GM19099 (cell line): ENCODE results near the gene DOCK3.

Experiments used
- POLR2A ChIP-seq: IDR thresholded peaks from 3 replicates; pipeline ENCODE4 v1.6.1; 2011; ENCODE audit warnings: low read depth; ENCODE audit not compliant: insufficient read length; ENCODE audit errors: extremely low read depth

Gene DOCK3

DNA sequence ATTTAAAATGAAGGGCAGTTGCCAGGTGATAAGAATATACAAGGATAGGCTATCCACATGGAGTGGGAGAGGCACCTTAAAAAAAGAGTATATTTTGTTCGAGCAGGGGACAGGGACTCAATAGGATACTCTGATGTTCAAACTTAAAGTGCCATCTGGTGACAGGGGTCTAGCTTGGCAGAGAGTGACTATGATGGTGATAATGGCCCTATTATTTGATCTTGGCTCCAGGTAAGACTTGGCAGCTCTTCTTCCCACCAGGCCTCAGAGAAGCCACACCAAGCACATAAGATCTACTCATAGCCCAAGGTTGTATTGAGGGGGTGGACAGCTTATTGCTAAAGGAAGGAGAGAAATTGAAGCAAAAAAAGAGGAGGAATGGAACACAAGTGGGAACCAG is 601.3 kb downstream of the DOCK3 start:
- no peak for TF ChIP-seq POLR2A

- TF ChIP-seq POLR2A, result no peak
These were observed 604.7 kb downstream of the DOCK3 start for GRCh38 chr3:51279448-51279847.

DNA sequence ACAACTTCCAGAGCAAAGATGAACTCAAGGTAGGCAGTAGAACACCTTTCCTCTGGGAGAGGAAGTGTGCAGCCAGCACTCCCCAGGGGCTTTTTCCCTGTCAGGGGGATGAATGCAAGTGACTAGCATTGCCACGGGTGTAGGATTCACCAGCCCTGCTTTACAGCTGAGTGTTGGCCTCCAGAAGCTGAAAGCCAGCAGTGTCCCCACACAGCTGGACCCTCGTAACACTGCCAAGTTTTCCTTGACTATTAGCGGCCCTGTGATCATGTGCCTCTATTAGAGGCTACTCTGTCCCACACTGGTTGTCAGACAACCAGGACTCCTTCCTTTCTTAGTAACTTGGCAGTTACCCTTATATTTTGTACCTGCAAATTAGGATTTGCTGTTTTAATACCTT is 605.4 kb downstream of the DOCK3 start:
- no peak for TF ChIP-seq POLR2A

DNA sequence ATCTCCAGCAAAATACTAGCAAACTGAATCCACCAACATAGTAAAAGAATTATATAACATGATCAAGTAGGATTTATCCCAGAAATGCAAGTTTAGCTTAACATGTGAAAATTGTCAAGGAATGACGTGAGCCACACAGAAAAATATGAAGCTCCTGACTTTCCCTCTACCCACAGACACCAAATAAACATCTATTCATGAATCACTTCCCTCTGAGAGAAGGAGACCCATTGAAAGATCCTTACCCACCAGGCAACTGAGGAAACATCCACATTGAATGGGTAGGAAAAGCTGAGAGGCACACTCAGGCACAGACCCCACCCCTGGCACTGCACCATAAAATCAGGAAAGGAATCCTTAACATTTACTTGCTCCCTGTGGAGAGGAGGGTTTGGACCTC is 608.2 kb downstream of the DOCK3 start:
- no peak for TF ChIP-seq POLR2A

- TF ChIP-seq POLR2A, result no peak
These were observed 608.7 kb downstream of the DOCK3 start for GRCh38 chr3:51283421-51283820.

GRCh38 chr3:51295625-51296024 is 620.9 kb downstream of the DOCK3 start:
- no peak for TF ChIP-seq POLR2A

GRCh38 chr3:51297333-51297732 is 622.6 kb downstream of the DOCK3 start:
- TF ChIP-seq POLR2A, result no peak

- no peak for TF ChIP-seq POLR2A
These were observed 629.5 kb downstream of the DOCK3 start for GRCh38 chr3:51304230-51304629.

DNA sequence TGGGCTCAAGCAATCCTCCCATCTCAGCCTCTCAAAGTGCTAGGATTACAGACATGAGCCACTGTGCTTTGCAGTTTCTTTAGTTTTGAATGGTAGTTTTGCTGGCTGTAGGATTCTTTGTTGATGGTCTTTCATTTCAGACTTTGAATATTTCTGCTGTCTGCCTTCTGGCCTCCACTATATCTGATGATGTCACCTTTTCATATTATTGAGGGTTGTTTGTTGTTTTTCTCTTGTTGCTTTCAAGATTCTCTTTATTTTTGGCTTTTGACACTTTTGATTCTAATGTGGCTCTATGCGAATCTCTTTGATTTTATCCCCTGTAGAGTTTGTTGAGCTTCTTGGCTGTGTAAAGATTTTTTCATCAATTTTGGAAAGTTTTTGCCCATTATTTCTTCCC is 631.4 kb downstream of the DOCK3 start:
- no peak for TF ChIP-seq POLR2A

GRCh38 chr3:51307458-51307857 is 632.7 kb downstream of the DOCK3 start:
- TF ChIP-seq POLR2A, result no peak

- TF ChIP-seq POLR2A, result no peak
These were observed 636.3 kb downstream of the DOCK3 start for GRCh38 chr3:51311055-51311454.

GRCh38 chr3:51328206-51328605 is 653.5 kb downstream of the DOCK3 start:
- TF ChIP-seq POLR2A, result no peak

DNA sequence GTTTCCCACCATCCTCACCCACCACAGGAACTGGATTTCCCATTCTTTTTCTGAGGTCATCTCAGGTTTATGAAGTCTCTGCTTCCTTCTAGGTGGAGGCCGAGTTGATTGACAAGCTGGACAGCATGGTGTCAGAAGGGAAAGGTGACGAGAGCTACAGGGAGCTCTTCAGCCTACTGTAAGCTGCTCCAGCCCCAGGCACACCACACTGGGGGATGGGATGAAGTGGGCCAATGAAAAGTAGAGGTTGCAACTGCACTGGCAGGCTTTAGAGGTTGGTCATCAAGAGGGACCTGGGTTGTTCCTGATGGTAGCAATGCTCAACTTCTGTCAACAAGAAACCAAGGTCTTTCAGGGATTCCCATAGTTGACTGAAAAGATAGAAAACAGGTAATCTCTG is 655.3 kb downstream of the DOCK3 start:
- no peak for TF ChIP-seq POLR2A

- TF ChIP-seq POLR2A, result no peak
These were observed 657.4 kb downstream of the DOCK3 start for GRCh38 chr3:51332156-51332555.

GRCh38 chr3:51333021-51333420 is 658.3 kb downstream of the DOCK3 start:
- no peak for TF ChIP-seq POLR2A

DNA sequence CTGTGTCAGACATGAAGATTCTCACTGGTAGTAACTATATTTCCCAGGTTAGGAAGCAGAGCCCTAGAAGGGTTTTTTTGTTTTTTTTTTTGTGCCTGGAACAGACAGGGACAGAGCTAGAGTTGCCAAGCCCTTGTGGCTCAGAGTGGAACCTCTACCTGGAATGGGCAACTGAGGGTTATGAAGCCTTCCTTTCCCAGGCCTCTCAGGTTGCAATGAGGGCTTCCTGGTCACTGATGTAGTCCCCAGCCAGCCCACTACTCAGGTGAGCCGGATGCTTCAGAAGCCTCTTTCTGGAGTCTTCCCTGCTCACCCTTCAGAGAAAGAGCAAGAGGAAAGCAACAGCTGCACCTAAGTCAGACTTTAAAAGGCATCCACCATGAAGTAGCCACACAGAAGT is 661.5 kb downstream of the DOCK3 start:
- TF ChIP-seq POLR2A, result no peak

DNA sequence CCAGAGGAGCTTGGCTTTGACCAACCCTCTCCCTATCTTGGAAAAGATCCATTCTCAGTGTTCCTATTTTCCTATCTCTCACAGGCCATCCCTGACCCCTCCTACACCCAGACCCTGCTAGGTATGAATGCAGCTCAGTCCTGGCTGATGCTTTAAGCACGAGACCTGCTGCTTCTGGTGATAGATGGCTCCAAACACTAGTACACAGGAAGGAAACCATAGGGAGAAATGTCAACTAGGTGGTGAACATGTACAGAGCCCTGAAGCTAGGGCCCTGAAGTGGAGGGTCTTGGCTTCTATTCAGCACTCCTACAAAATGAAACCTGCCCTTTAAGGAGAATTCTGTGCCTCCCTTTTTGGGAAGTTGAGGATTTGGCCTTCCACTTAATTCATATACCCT is 662.9 kb downstream of the DOCK3 start:
- TF ChIP-seq POLR2A, result no peak

GRCh38 chr3:51338632-51339031 is 663.9 kb downstream of the DOCK3 start:
- no peak for TF ChIP-seq POLR2A

- TF ChIP-seq POLR2A, result no peak
These were observed 665.5 kb downstream of the DOCK3 start for GRCh38 chr3:51340013-51340829.
